NCI-H1105 (cell line): ENCODE measurements around the gene PRRG2.
A peak's percentile ranks its signal among the peaks of the same experiment; 100 is the strongest.

Experiments
- DNase-seq: peaks from one replicate; lab custom pipeline; 2025; lab: John Stamatoyannopoulos, UW

The PRRG2 gene

GRCh38 chr19:49589502-49589905 is 8.4 kb downstream of the PRRG2 start:
- no peak for DNase-seq

- DNase-seq, result peak; percentile 95
Observed at GRCh38 chr19:49590071-49590970, 9.2 kb downstream of the PRRG2 start.

- peak; percentile 64 for DNase-seq
Observed at GRCh38 chr19:49590971-49591730, 10.0 kb downstream of the PRRG2 start, which contains the start of gene PRR12. Gene PRR12 (plus strand): TSS chr19:49591182. CDS start chr19:49591655, 473 bp downstream.

GRCh38 chr19:49591731-49592485 is 10.8 kb downstream of the PRRG2 start:
- peak; percentile 36 for DNase-seq

GRCh38 chr19:49592486-49593232 is 11.5 kb downstream of the PRRG2 start:
- DNase-seq, result no peak

GRCh38 chr19:49593233-49594113 is 12.4 kb downstream of the PRRG2 start:
- peak; percentile 95 for DNase-seq

- DNase-seq, result no peak
Observed at GRCh38 chr19:49594157-49594992, 13.3 kb downstream of the PRRG2 start.

- no peak for DNase-seq
Observed at GRCh38 chr19:49594993-49595818, 14.1 kb downstream of the PRRG2 start.

GRCh38 chr19:49595819-49596404 is 14.8 kb downstream of the PRRG2 start:
- no peak for DNase-seq

GRCh38 chr19:49596407-49596806 is 15.3 kb downstream of the PRRG2 start:
- DNase-seq, result no peak

GRCh38 chr19:49596954-49597702 is 16.0 kb downstream of the PRRG2 start:
- DNase-seq, result no peak

GRCh38 chr19:49597703-49597974 is 16.5 kb downstream of the PRRG2 start:
- no peak for DNase-seq

GRCh38 chr19:49599378-49600295 is 18.5 kb downstream of the PRRG2 start:
- DNase-seq, result no peak

GRCh38 chr19:49601482-49602038 is 20.4 kb downstream of the PRRG2 start:
- no peak for DNase-seq

GRCh38 chr19:49602806-49603205 is 21.7 kb downstream of the PRRG2 start:
- no peak for DNase-seq

GRCh38 chr19:49605605-49606004 is 24.5 kb downstream of the PRRG2 start:
- DNase-seq, result no peak
